OCI-LY7 (cell line): Measurements from ENCODE around the gene CEND1.

Source experiments
- CTCF ChIP-seq: fragments of 200-600 bp; sonication (generic); conservative IDR thresholded peaks from 2 replicates; pipeline ENCODE4 v1.5.1; 2014; ENCODE audit warnings: mild to moderate bottlenecking, antibody characterized with exemption, low read length, moderate library complexity, mixed read lengths
- EZH2phosphoT487 ChIP-seq: fragments of 200-600 bp; sonication (generic); IDR thresholded peaks from 2 replicates; pipeline ENCODE4 v1.6.1; 2018; ENCODE audit warnings: low read depth, borderline replicate concordance, mild to moderate bottlenecking, mixed run types, antibody characterized with exemption, low read length, moderate library complexity, mixed read lengths

GRCh38 chr11:783581-784015, 6.3 kb downstream of the CEND1 start:
- TF ChIP-seq CTCF (no peak), EZH2phosphoT487 (no peak)
